Small intestine (tissue), 7 donors: ENCODE data around the gene CMSS1. TPM values are rescaled to one million over a fixed set of nuclear protein-coding genes. Genes with fewer than 3 reads are reported as not detected.
A peak's percentile ranks its signal among the peaks of the same experiment; 100 is the strongest.

Source experiments
- DNase-seq, 2 donors: peaks; one replicate each; pipeline versions ENCODE4 v3.0.0 to v3.0.0-alpha.2; 2013
- FAIRE-seq: peaks from 2 replicates; lab custom pipeline; 2012; peaks lifted over from hg19 to GRCh38; lab: Jason Lieb, UNC
- H3K27ac ChIP-seq, 3 donors: one replicate each; pipeline ENCODE4 v1.5.1; 2013; ENCODE audit warnings: low read length in 2 of 3, mild to moderate bottlenecking in 2 of 3, control low read depth in 1 of 3, inconsistent platforms in 1 of 3, low read depth in 1 of 3, moderate library complexity in 1 of 3
- H3K27me3 ChIP-seq, 3 donors: one replicate each; pipeline ENCODE4 v1.6.1; 2013; ENCODE audit warnings: low read length in 3 of 3, inconsistent platforms in 1 of 3; ENCODE audit not compliant: control insufficient read depth in 3 of 3, insufficient read depth in 3 of 3
- H3K36me3 ChIP-seq, 3 donors: one replicate each; pipeline ENCODE4 v1.6.1; 2013; ENCODE audit warnings: low read length in 3 of 3, inconsistent platforms in 1 of 3, low read depth in 1 of 3, mild to moderate bottlenecking in 1 of 3, moderate library complexity in 1 of 3; ENCODE audit not compliant: control insufficient read depth in 3 of 3, insufficient read depth in 2 of 3
- H3K4me1 ChIP-seq, 3 donors: one replicate each; pipeline ENCODE4 v1.6.1; 2013; ENCODE audit warnings: low read length in 2 of 3, inconsistent platforms in 1 of 3, low read depth in 1 of 3, mild to moderate bottlenecking in 1 of 3, moderate library complexity in 1 of 3; ENCODE audit not compliant: control insufficient read depth in 3 of 3, insufficient read depth in 2 of 3
- H3K4me3 ChIP-seq, 3 donors: one replicate each; pipeline ENCODE4 v1.5.1; 2013; ENCODE audit warnings: low read length in 3 of 3, control low read depth in 1 of 3, inconsistent platforms in 1 of 3, low read depth in 1 of 3, mild to moderate bottlenecking in 1 of 3, moderate library complexity in 1 of 3
- H3K9me3 ChIP-seq, 2 donors: one replicate each; pipeline ENCODE4 v1.6.1; 2013; ENCODE audit warnings: low read depth in 1 of 2, low read length in 1 of 2; ENCODE audit not compliant: control insufficient read depth in 2 of 2, insufficient read depth in 1 of 2
- WGBS, 3 donors: extraction: QIAGEN DNeasy Blood & Tissue Kit; methylation state at CpG; one replicate each; pipeline ENCODE4 v1.1.7; 2013; 5-methylcytosine and 5-hydroxymethylcytosine counted together
- polyA plus RNA-seq, 4 donors: library from polyadenylated mRNA; stranded (reverse) in 3 of 4; unstranded in 1 of 4; fragments of 200-250 nt in 3 of 4; fragments of 120-200 nt in 1 of 4; gene quantifications; one replicate each; pipeline versions ENCODE4 v1.2.1 to v1.2.3, GENCODE V29; 2013
- donor health status: healthy with polysubstance abuse.
- donor health status: control.
- donor health status: control.
- donor health status: Bipolar disorder and iron deficiency.
- donor health status: healthy.

The CMSS1 gene
- polyA plus RNA-seq, 4 donors: 1.6 to 24.0 (median 10.4) TPM

DNA sequence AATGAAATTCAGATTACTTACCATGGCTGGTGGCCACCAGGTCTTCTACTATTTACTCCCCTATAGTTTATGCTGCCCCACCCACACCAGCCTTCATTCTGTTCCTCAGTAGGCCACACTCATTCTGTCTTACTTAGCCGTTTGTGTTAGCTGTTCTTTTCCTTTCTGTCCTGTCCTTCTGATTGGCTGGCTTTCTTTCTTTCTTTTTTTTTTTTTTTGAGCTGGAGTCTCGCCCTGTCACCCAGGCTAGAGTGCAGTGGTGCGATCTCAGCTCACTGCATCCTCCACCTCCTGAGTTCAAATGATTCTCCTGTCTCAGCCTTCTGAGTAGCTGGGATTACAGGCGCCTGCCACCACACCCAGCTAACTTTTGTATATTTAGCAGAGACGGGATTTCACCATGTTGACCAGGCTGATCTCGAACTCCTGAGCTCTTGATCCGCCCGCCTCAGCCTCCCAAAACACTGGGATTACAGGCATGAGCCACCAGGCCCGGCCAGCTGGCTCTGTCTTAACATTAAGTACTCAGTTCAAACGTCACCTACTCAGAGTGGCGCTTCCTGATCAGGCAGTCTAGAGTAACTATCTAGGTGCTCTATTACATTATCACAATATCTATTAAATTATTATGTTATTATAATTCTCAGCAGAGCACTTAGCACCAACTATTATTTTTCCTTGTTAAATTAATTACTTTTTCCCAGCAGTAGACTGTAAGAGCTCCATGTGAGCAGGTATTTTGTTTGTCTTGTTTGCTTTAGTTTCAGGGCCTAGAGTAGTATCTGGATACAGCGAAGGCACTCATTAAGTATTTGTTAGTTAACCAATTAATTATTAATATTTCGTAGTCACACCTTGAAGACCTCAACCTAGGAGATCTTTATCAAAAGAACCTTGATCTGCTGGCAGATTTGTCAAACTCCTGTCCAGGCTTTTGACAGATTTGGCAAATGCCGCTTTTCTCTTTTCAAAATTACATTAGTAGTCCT, 6.4 kb downstream of the CMSS1 start:
- H3K9me3 ChIP-seq: no peaks in the 10 kb centered on the region
- 73 to 83% (median 79%) methylated on average over 14 of the region's 14 CpGs for WGBS, 3 donors
- FAIRE-seq: no peak
- no peak overlapping the region for H3K27ac ChIP-seq
- H3K4me3 ChIP-seq: no peak overlapping the region
- H3K36me3 ChIP-seq: peaks cover 0 to 6% (median 0%) of the 10 kb centered on the region in 3 donors
- H3K27me3 ChIP-seq: no peaks in the 10 kb centered on the region
- DNase-seq: no peak
- H3K4me1 ChIP-seq: no peaks in the 10 kb centered on the region

DNA sequence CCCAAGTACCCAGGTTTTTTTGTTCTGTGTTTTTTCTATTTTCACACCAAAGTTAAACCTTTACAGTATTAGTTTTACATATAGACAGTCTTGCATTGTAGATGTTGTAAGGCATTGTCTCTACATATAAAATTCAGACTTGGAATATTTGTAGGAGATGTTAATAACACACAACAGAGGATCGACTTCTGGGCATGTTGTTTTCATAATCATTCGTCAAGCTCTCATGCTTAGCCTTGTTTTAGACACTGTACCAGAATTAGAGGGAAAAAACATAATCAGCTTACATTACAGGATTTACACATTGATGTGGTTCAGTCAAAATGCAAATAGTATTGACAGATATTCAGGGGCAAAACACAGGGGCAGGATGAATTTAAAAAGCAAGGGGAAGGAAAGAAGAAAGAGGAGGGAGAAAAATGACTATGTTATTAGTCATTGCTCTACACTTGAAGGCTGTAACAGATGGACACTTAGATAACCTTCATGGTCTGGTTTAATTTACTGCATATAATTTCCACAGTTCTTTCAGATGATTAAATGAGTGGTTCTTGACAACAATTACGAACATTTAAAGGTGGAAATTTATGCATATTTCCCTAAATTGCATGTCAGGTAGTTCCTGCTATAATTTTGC, 7.5 kb downstream of the CMSS1 start:
- Histone ChIP-seq H3K27me3 (no peaks in the 10 kb centered on the region), H3K9me3 (no peaks in the 10 kb centered on the region), H3K36me3 (peaks cover 0 to 6% (median 0%) of the 10 kb centered on the region in 3 donors), H3K4me1 (no peaks in the 10 kb centered on the region), H3K4me3 (no peak overlapping the region), H3K27ac (no peak overlapping the region)
- FAIRE-seq (no peak), DNase-seq (no peak)
- WGBS, 3 donors: 66 to 80% (median 70%) methylated on average over 3 of the region's 3 CpGs

DNA sequence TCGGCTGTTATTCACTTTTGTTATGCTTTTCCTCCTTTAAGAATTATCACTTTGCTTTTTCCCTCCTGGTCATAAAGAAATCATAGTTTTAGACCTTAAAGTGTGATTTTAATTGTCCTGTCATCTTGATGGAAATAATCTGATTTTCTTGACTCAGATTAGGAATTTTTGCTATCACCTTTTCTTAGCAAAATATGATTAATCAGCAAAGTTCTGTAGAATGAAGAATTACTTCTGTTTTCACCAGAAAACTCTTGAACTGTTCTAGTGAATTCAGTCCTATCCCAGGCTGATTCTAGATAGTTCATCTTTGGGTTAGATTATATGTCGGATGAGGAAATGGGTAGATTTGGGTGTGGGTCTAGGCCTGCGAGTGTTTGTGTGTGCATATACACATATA, 12.2 kb downstream of the CMSS1 start:
- Histone ChIP-seq H3K27ac (no peak overlapping the region), H3K36me3 (peaks cover 0 to 2% (median 0%) of the 10 kb centered on the region in 3 donors), H3K4me1 (peaks cover 0 to 3% (median 0%) of the 10 kb centered on the region in 3 donors), H3K9me3 (no peaks in the 10 kb centered on the region), H3K4me3 (no peak overlapping the region), H3K27me3 (no peaks in the 10 kb centered on the region)
- no peak for DNase-seq
- WGBS, 3 donors: 95 to 96% (median 96%) methylated on average over 3 of the region's 3 CpGs
- no peak for FAIRE-seq

DNA sequence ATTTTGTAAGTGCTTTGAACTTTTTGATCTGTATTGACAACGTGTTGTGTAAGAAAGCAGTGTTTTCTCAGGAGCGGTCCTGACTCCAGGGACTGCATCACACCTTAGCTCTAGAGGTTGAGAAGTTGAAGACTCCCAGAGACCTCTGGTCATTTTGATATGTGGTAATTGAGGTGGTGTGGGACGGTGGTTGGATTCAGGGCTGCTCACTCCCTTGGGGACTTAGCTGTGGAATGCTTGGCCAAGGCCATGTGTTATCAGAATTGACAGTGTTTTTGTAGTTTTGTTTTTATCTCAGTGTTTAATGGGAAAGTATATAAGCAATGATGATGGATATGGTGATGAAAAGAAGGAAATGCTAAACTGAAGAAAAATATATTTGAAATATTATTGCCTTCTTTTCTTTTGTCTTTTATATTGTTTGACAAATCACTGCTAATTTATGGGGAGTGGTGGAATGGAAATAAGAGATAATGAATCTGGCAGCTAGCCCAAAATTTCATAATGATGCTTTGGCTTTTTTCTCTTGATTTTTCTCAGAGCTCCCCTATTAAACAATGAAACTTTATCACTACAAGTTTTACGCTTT, 16.0 kb downstream of the CMSS1 start:
- Histone ChIP-seq H3K4me3 (no peak overlapping the region), H3K36me3 (peaks cover 0 to 2% (median 0%) of the 10 kb centered on the region in 3 donors), H3K27ac (peak overlapping the region in 1 of 3 donors; percentile 61), H3K4me1 (peaks cover 4 to 9% (median 4%) of the 10 kb centered on the region in 3 donors), H3K27me3 (no peaks in the 10 kb centered on the region), H3K9me3 (no peaks in the 10 kb centered on the region)
- 57 to 66% (median 62%) methylated on average over 4 of the region's 4 CpGs for WGBS, 3 donors
- DNase-seq (no peak), FAIRE-seq (no peak)

DNA sequence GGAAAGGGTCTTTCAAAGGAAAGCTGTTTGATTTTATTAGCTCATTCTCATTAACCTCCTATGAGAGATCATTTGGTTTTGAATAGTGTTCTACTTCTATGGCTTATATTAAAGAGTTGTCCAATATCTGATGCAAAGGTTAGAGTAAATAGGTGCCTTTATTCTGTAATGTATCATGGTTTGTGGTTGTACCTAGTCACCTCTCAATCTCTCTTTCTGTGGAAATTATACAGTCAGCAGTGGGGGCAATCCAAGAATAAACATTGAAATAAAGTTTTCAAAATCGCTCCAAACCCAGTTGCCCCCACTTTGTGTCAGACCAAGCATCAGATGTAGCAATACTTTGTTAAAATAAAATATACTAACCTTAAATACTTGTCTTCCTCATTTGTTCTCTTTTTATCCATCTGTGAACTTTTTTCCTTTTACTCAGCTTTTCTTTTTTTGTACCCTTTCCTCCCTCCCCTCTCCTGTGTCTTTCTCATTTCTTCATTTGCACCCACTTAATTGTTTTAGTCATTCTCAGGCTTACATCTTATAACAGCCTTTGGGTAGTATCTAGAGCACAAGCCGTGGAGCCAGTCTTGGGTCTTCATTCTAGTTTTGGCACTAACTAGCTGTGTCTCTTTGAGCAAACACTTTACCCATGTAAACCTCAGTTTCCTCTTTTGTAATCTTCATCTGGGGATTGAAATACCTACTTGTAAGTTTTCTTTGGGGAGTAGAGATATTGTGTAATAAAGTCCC, 16.7 kb downstream of the CMSS1 start:
- Histone ChIP-seq H3K27ac (no peak overlapping the region), H3K27me3 (no peaks in the 10 kb centered on the region), H3K36me3 (no peaks in the 10 kb centered on the region), H3K4me1 (peaks cover 4 to 9% (median 4%) of the 10 kb centered on the region in 3 donors), H3K9me3 (no peaks in the 10 kb centered on the region), H3K4me3 (no peak overlapping the region)
- FAIRE-seq (no peak), DNase-seq (no peak)
- 85 to 90% (median 87%) methylated on average over 2 of the region's 2 CpGs for WGBS, 3 donors

DNA sequence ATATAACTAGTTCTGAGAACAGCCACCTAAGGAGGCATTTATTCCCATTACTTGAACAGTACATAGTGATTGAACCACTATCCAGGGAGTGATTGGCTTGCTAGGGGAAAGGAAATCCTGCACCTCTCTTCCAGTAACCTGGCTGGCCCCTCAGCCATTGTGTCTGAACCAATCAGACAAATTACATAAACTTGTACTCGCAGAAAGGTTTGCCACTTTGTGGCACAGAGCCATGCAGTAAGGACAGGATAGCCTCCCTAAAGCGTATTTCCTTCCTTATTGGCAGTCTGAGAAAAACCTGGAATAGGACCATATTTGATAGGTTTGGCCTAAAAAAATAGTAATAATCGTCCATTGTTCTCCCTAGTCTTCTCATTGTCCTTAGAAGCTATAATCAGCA, 19.0 kb downstream of the CMSS1 start:
- DNase-seq (no peak), FAIRE-seq (no peak)
- 71 to 80% (median 78%) methylated on average over 3 of the region's 3 CpGs for WGBS, 3 donors
- H3K27me3 ChIP-seq: no peaks in the 10 kb centered on the region
- H3K9me3 ChIP-seq: no peaks in the 10 kb centered on the region
- no peak overlapping the region for H3K4me3 ChIP-seq
- peaks cover 4 to 9% (median 4%) of the 10 kb centered on the region in 3 donors for H3K4me1 ChIP-seq
- H3K27ac ChIP-seq: no peak overlapping the region
- H3K36me3 ChIP-seq: no peaks in the 10 kb centered on the region

DNA sequence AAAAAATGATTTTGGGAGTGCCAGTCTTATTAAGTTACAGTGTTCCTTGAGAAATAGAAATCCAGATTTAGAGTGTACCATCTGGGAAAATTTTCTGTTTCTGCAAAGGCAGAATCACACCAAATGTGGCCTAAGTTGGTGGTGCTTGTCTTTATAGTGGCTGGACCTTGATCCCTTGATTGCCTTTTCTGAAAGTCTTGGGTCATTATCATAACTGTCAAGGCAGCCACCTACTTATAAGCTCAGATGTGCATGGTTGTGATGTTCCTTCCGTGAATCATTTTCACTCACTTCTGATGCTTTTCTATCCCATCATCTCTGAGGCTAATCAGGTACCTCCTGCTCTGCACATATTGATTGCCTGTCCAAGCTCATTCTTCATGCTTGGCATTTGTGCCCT, 20.1 kb downstream of the CMSS1 start:
- peak; percentile 25 to 43 for DNase-seq
- Histone ChIP-seq H3K4me3 (no peak overlapping the region), H3K27ac (no peak overlapping the region), H3K9me3 (no peaks in the 10 kb centered on the region), H3K4me1 (peaks cover 4 to 9% (median 4%) of the 10 kb centered on the region in 3 donors), H3K27me3 (no peaks in the 10 kb centered on the region), H3K36me3 (no peaks in the 10 kb centered on the region)
- 21 to 63% (median 43%) methylated on average over 1 of the region's 1 CpG for WGBS, 3 donors
- no peak for FAIRE-seq

DNA sequence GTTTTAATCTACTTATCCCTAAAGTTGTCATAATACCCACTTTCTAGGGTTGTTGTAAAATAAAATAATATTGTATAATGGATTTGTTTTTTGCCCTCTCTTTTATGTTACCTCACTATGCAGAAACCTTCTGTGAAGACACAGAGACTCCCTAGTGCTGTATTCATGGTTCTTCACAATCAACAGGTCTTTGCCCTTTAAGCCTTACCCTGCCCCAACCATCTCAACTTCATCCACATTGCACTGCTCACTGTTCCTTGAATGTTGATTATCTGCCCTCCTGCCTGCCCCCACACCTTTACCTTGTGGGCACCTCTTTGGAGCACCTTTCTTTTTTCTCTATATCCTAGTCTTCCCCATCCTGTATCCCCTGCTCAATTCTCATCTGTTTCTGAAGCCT, 21.1 kb downstream of the CMSS1 start:
- DNase-seq (no peak), FAIRE-seq (no peak)
- no peaks in the 10 kb centered on the region for H3K9me3 ChIP-seq
- no peaks in the 10 kb centered on the region for H3K36me3 ChIP-seq
- H3K4me1 ChIP-seq: peaks cover 4 to 8% (median 6%) of the 10 kb centered on the region in 3 donors
- H3K27me3 ChIP-seq: no peaks in the 10 kb centered on the region
- no peak overlapping the region for H3K27ac ChIP-seq
- no peak overlapping the region for H3K4me3 ChIP-seq
